Loucy (cell line): ENCODE measurements around the gene ATXN7L2.

Experiments
- CTCF ChIP-seq: fragments of 200-600 bp; sonication (generic); conservative IDR thresholded peaks from 2 replicates; pipeline ENCODE4 v1.5.1; 2014; ENCODE audit warnings: mild to moderate bottlenecking, antibody characterized with exemption, low read length
- EZH2phosphoT487 ChIP-seq: fragments of 200-600 bp; IDR thresholded peaks from 2 replicates; pipeline ENCODE4 v1.6.1; 2018; ENCODE audit warnings: antibody characterized with exemption, mild to moderate bottlenecking, moderate library complexity, borderline replicate concordance

GRCh38 chr1:109490029-109490933 is 6.6 kb downstream of the ATXN7L2 start:
- TF ChIP-seq EZH2phosphoT487 (no peak), CTCF (peak; percentile 81)
